Retina (tissue), 1 donor: ENCODE measurements around the gene ITGB5.

Experiments
- DNase-seq: peaks from one replicate; pipeline ENCODE4 v3.0.0-alpha.2; 2016

The ITGB5 gene

GRCh38 chr3:124887177-124887931 is at the start of gene ITGB5:
Gene ITGB5 (minus strand): TSS chr3:124887365. CDS start chr3:124887000, 365 bp downstream.
- DNase-seq: peak; percentile 89

- no peak for DNase-seq
These were observed 48.8 kb upstream of the ITGB5 start for GRCh38 chr3:124935794-124936542.

- DNase-seq: no peak
These were observed 48.1 kb upstream of the ITGB5 start for GRCh38 chr3:124935264-124935663.

GRCh38 chr3:124934577-124934976 is 47.4 kb upstream of the ITGB5 start, which contains the start of gene MUC13:
Gene MUC13 (minus strand): TSS chr3:124934751. CDS start chr3:124934712, 39 bp downstream.
- DNase-seq: no peak

GRCh38 chr3:124928333-124929202 is 41.4 kb upstream of the ITGB5 start:
- peak; percentile 20 for DNase-seq

GRCh38 chr3:124927574-124928045 is 40.4 kb upstream of the ITGB5 start:
- DNase-seq: no peak

- no peak for DNase-seq
These were observed 39.4 kb upstream of the ITGB5 start for GRCh38 chr3:124926426-124927101.

GRCh38 chr3:124924741-124925140 is 37.6 kb upstream of the ITGB5 start:
- DNase-seq: no peak

- no peak for DNase-seq
These were observed 36.7 kb upstream of the ITGB5 start for GRCh38 chr3:124923833-124924232.

GRCh38 chr3:124920718-124921117 is 33.6 kb upstream of the ITGB5 start:
- no peak for DNase-seq

GRCh38 chr3:124919756-124920155 is 32.6 kb upstream of the ITGB5 start:
- DNase-seq: no peak

GRCh38 chr3:124918524-124918923 is 31.4 kb upstream of the ITGB5 start:
- no peak for DNase-seq

GRCh38 chr3:124916837-124917409 is 29.8 kb upstream of the ITGB5 start:
- no peak for DNase-seq

- no peak for DNase-seq
These were observed 28.1 kb upstream of the ITGB5 start for GRCh38 chr3:124915254-124915653.

- DNase-seq: no peak
These were observed 20.8 kb upstream of the ITGB5 start for GRCh38 chr3:124907957-124908356.

GRCh38 chr3:124904835-124905492 is 17.8 kb upstream of the ITGB5 start:
- DNase-seq: no peak

- no peak for DNase-seq
These were observed 17.0 kb upstream of the ITGB5 start for GRCh38 chr3:124903896-124904834.

- DNase-seq: no peak
These were observed 9.8 kb upstream of the ITGB5 start for GRCh38 chr3:124896824-124897526.

- no peak for DNase-seq
These were observed 8.6 kb upstream of the ITGB5 start for GRCh38 chr3:124895756-124896155.

GRCh38 chr3:124893526-124893925 is 6.4 kb upstream of the ITGB5 start:
- DNase-seq: no peak
